ENCODE results near the gene SEC24C.
A peak's percentile ranks its signal among the peaks of the same experiment; 100 is the strongest.
"Not testable (repeated sequence)": the region's sequence is repeated elsewhere in the genome, so short reads cannot be mapped to it uniquely, and the experiment has no call there.

SEC24C gene

GRCh38 chr10:73772281-73773151 is 28.3 kb downstream of the SEC24C start:
- peak; percentile 35 for DNase-seq

GRCh38 chr10:73773152-73773879 is 29.1 kb downstream of the SEC24C start:
- DNase-seq, result no peak

- no peak for DNase-seq
These were observed 30.5 kb downstream of the SEC24C start for GRCh38 chr10:73774637-73775036.

GRCh38 chr10:73779018-73779417 is 34.8 kb downstream of the SEC24C start:
- no peak for DNase-seq

GRCh38 chr10:73779539-73780197 is 35.5 kb downstream of the SEC24C start:
- DNase-seq, result no peak

GRCh38 chr10:73780301-73780700 is 36.1 kb downstream of the SEC24C start:
- no peak for DNase-seq

- DNase-seq, result no peak
These were observed 36.8 kb downstream of the SEC24C start for GRCh38 chr10:73780966-73781365.

GRCh38 chr10:73781548-73781878 is 37.3 kb downstream of the SEC24C start:
- no peak for DNase-seq

GRCh38 chr10:73781879-73782748 is 37.9 kb downstream of the SEC24C start, which contains the start of gene CHCHD1:
TSS of gene CHCHD1 (plus strand) at chr10:73782048. CDS start at chr10:73782076, 28 bp downstream.
- peak; percentile 70 for DNase-seq

- no peak for DNase-seq
These were observed 38.5 kb downstream of the SEC24C start for GRCh38 chr10:73782749-73783085.

GRCh38 chr10:73785211-73785720 is 41.1 kb downstream of the SEC24C start, which contains the start of gene ZSWIM8:
TSS of gene ZSWIM8 (plus strand) at chr10:73785606. CDS start at chr10:73785879, 273 bp downstream.
- peak; percentile 90 for DNase-seq

- no peak for DNase-seq
These were observed 41.7 kb downstream of the SEC24C start for GRCh38 chr10:73785721-73786511.

GRCh38 chr10:73786512-73786885 is 42.3 kb downstream of the SEC24C start:
- DNase-seq, result no peak

GRCh38 chr10:73787031-73787800 is 43.0 kb downstream of the SEC24C start:
- not testable (repeated sequence) for DNase-seq

GRCh38 chr10:73788864-73789658 is 44.9 kb downstream of the SEC24C start:
- DNase-seq, result no peak

- no peak for DNase-seq
These were observed 45.5 kb downstream of the SEC24C start for GRCh38 chr10:73789659-73790055.

GRCh38 chr10:73790886-73791625 is 46.9 kb downstream of the SEC24C start:
- no peak for DNase-seq

- DNase-seq, result no peak
These were observed 47.8 kb downstream of the SEC24C start for GRCh38 chr10:73791871-73792400.

GRCh38 chr10:73793456-73793855 is 49.3 kb downstream of the SEC24C start:
- no peak for DNase-seq

Data from GF-D8 (cell line).